Hepatic stellate cell (primary cell): ENCODE measurements around the gene SGCD.

Experiments
- DNase-seq: peaks from one replicate; pipeline ENCODE4 v3.0.0; 2011; ENCODE audit warnings: low spot score

SGCD gene

DNA sequence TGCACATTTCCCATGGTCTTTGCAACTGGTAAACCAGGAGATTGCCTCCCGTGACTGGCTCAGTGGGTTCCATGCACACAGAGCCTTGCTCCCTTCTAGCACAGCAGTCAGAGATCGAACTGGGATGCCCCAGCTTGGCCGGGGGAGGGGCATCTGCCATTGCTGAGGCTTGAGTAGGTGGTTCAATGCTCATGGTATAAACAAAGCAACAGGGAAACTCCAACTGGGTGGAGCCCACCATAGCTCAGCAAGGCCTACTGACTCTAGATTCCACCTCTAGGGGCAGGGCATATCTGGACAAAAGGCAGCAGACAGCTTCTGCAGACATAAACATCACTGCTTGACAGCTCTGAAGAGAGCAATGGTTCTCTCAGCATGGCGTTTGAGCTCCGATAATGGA, 456.1 kb downstream of the SGCD start:
- no peak for DNase-seq

GRCh38 chr5:156794687-156795086, 467.7 kb downstream of the SGCD start:
- DNase-seq, result no peak

DNA sequence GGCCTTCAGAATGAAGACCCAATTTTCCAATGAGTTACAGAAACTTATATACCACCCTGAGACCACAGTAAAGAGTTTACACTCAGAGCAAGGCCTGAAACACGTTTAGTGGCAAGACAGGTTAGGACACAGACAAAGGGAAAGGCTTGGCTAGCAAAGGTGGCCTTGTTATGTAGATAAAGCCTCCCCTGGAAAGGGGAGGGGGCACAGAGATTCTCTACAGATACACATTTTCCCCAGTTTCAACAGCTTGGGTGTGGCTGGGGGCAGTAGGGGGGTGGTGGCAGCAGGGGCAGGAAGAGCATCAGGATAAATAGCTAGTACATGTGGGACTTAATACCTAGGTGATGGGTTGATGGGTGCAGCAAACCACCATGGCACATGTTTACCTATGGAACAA, 471.2 kb downstream of the SGCD start:
- no peak for DNase-seq

- no peak for DNase-seq
Observed at GRCh38 chr5:156799171-156799570, 472.2 kb downstream of the SGCD start.

- no peak for DNase-seq
Observed at GRCh38 chr5:156800929-156801328, 474.0 kb downstream of the SGCD start.

DNA sequence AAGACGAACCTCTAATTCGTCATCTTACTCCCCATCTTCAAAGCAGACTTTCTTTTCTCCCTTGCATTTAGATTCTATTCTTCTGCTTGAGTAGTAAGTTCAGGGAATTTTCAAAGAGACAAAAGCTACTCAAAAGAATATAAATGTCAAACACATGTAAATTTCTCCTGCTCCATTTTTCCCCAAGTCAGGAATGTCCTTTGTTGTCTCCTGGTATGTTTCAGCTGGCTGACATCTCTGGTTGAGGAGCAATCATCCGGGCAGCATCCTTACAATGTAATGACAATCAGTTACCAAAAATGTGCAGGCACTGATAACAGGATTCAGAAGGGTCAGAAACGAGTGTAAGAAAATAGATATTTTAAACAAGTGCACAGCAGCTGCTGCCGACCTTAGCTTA, 475.5 kb downstream of the SGCD start:
- no peak for DNase-seq

DNA sequence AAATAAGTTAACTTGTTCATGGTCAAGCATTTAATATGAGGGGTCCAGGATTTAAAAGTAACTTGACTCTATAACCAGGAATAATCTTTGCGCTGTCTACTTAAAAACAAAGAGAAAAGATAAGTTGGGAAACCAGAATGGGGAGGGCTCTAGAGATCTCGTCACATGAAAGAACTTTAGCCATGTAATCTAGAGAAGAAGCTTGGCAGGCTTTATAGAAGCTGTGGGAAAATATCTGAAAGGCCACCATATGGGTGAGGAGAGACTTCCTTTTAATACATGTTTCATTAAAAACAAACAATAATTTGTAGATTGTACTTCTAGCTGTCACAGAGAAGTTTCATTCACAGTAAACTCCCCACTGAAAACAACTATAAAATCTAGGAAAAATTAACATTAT, 476.4 kb downstream of the SGCD start:
- DNase-seq, result no peak

DNA sequence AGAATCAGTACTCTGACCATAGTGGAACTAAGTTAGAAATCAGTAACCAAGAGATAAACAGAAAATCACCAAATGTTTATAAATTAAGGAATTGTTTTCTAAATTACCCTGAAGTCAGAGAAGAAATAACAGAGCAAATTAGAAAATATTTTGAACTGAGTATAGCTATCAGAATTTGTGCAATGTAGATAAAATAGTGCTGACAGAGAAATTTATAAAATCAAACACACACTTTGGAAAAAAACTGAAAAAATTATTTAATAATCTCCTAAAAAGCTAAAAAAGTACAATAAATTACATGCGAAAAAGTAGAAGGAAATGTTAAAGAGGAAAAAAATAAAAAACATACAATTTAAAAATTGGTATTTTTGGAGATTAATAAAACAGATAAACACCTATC, 486.0 kb downstream of the SGCD start:
- no peak for DNase-seq

- no peak for DNase-seq
Observed at GRCh38 chr5:156815988-156816599, 489.1 kb downstream of the SGCD start.
